ENCODE data around the gene ELF5. TPM values are rescaled to one million over a fixed set of nuclear protein-coding genes. Genes with fewer than 3 reads are reported as not detected.

ELF5 gene
- total and polyA plus RNA-seq, 10 of the 15 experiments (the other 5 are each of a cell fraction or from before 2014, with no cell fraction given): not detected

DNA sequence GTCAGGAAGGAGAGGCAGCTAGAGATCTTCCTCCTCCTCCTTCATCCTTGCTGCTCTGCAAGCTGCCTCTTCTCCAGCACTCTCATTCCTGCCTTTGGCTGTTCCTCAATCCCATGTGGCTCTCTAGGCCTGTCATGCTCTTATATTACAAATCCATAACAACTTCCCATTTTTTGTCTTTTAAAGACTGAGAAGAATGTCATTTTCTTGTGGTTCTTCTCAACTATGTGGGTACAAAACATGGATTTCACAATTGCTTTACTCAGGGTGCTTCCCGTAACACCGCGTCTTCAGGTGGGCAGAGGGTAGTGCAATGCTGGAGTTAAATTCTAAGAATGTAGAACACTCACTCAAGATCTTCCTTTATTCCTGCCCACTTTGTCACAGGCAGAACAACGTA is 81.6 kb downstream of the ELF5 start (continued):
- TF ChIP-seq USF1 (IDR thresholded peaks at IDR 0.05; ENCODE audit: borderline replicate concordance, extremely low read length, insufficient read depth, low read depth, low read length) (no peak), CHD1 (IDR thresholded peaks at IDR 0.05; ENCODE audit: low read depth, low read length) (no peak), RUNX3 (IDR thresholded peaks at IDR 0.05; ENCODE audit: low read length) (no peak), ZNF217 (IDR thresholded peaks at IDR 0.05) (no peak), MEF2A (IDR thresholded peaks at IDR 0.05; ENCODE audit: insufficient read depth, low read depth, low read length) (no peak), E2F8 (IDR thresholded peaks at IDR 0.05; ENCODE audit: low read depth, partially characterized antibody) (no peak), POLR2AphosphoS5 (IDR thresholded peaks at IDR 0.05; ENCODE audit: low read length) (no peak)

Other genes starting within 250 kb of the ELF5 start
- 0.54 and 1.0 TPM in 2 replicates for gene ABTB2, start 155.8 kb downstream of the ELF5 start, total RNA-seq (2014; rRNA removed)
- gene ABTB2, start 155.8 kb downstream of the ELF5 start, total RNA-seq (2014; rRNA removed; fragmentation: Illumina TruSeq; extraction: Trizol): 0.27 and 0.28 TPM in 2 replicates
- gene ABTB2, start 155.8 kb downstream of the ELF5 start, total RNA-seq (2021): 1.6 and 2.1 TPM in 2 replicates
- gene ABTB2, start 155.8 kb downstream of the ELF5 start, polyA plus RNA-seq (2011; rRNA removed): 0.19 and 0.49 TPM in 2 replicates
- 0.22 and 0.76 TPM in 2 replicates for gene ABTB2, start 155.8 kb downstream of the ELF5 start, polyA plus RNA-seq (2014; fragmentation: Illumina TruSeq; extraction: Trizol)
- under 1 TPM; 0.13 to 0.16 TPM for gene ABTB2, start 155.8 kb downstream of the ELF5 start, polyA plus RNA-seq (2014; fragmentation: Nextera tagmentation; extraction: Ambion mirVana)
- gene ABTB2, start 155.8 kb downstream of the ELF5 start, polyA plus RNA-seq (2014; rRNA removed): 1.1 and 1.7 TPM in 2 replicates
- gene ABTB2, start 155.8 kb downstream of the ELF5 start, polyA plus RNA-seq (2016; fragmentation: Nextera tagmentation; extraction: Ambion mirVana): 1 to 10 TPM in 1 of 2 experiments, under 1 TPM in 1; 0.68 to 1.1 TPM
- 35.0 and 40.8 TPM in 2 replicates for gene CAT, start 74.9 kb downstream of the ELF5 start, total RNA-seq (2014; rRNA removed)
- gene CAT, start 74.9 kb downstream of the ELF5 start, total RNA-seq (2014; rRNA removed; fragmentation: Illumina TruSeq; extraction: Trizol): 31.2 and 32.2 TPM in 2 replicates
- gene CAT, start 74.9 kb downstream of the ELF5 start, total RNA-seq (2021): 22.4 and 23.8 TPM in 2 replicates
- 71.3 and 77.3 TPM in 2 replicates for gene CAT, start 74.9 kb downstream of the ELF5 start, polyA plus RNA-seq (2011; rRNA removed)
- 38.8 and 44.3 TPM in 2 replicates for gene CAT, start 74.9 kb downstream of the ELF5 start, polyA plus RNA-seq (2014; fragmentation: Illumina TruSeq; extraction: Trizol)
- 10 to 100 TPM; 25.1 to 30.5 TPM for gene CAT, start 74.9 kb downstream of the ELF5 start, polyA plus RNA-seq (2014; fragmentation: Nextera tagmentation; extraction: Ambion mirVana)
- 24.5 and 26.2 TPM in 2 replicates for gene CAT, start 74.9 kb downstream of the ELF5 start, polyA plus RNA-seq (2014; rRNA removed)
- 10 to 100 TPM; 43.6 TPM for gene CAT, start 74.9 kb downstream of the ELF5 start, polyA plus RNA-seq (2016; fragmentation: Nextera tagmentation; extraction: Ambion mirVana)
- gene EHF, start 107.3 kb upstream of the ELF5 start, total RNA-seq (2014; rRNA removed): not detected in 2 replicates
- gene EHF, start 107.3 kb upstream of the ELF5 start, total RNA-seq (2014; rRNA removed; fragmentation: Illumina TruSeq; extraction: Trizol): 0.04 TPM in 1 of 2 replicates, not detected in the other
- 0.16 and 0.33 TPM in 2 replicates for gene EHF, start 107.3 kb upstream of the ELF5 start, total RNA-seq (2021)
- 0.03 TPM in 1 of 2 replicates, not detected in the other for gene EHF, start 107.3 kb upstream of the ELF5 start, polyA plus RNA-seq (2011; rRNA removed)
- gene EHF, start 107.3 kb upstream of the ELF5 start, polyA plus RNA-seq (2014; fragmentation: Illumina TruSeq; extraction: Trizol): 0.19 TPM in 1 of 2 replicates, not detected in the other
- gene EHF, start 107.3 kb upstream of the ELF5 start, polyA plus RNA-seq (2014; fragmentation: Nextera tagmentation; extraction: Ambion mirVana): not detected
- 0.04 and 0.38 TPM in 2 replicates for gene EHF, start 107.3 kb upstream of the ELF5 start, polyA plus RNA-seq (2014; rRNA removed)
- gene EHF, start 107.3 kb upstream of the ELF5 start, polyA plus RNA-seq (2016; fragmentation: Nextera tagmentation; extraction: Ambion mirVana): under 1 TPM in 1 of 2 experiments, not detected in 1; 0.08 TPM